ENCODE measurements around the gene KSR2. TPM values are rescaled to one million over a fixed set of nuclear protein-coding genes. Genes with fewer than 3 reads are reported as not detected.

Gene KSR2
- total and polyA plus RNA-seq, 9 donors, result under 0.01 to 0.15 (median 0.08) TPM; not detected in 4

- no peaks in the 10 kb centered on the region for H3K9me3 ChIP-seq
- H3K4me3 ChIP-seq, result no peak overlapping the region
- DNase-seq, result no peak
- intact Hi-C loops (cut with DNase I), result loop anchor here in 1 of 4 donors (10.0 kb wide), 1 partner anchor 1291 kb away; no protein-coding TSS in a partner anchor
- H3K27ac ChIP-seq, result no peak overlapping the region
- H3K27me3 ChIP-seq, result no peaks in the 10 kb centered on the region
- TF ChIP-seq POLR2A (IDR thresholded peaks at IDR 0.05), result no peak
- no peak for TF ChIP-seq EP300 (IDR thresholded peaks at IDR 0.05)
- no peak for TF ChIP-seq CTCF (IDR thresholded peaks at IDR 0.05)
- no peaks in the 10 kb centered on the region for H3K36me3 ChIP-seq
- peaks cover 6% of the 10 kb centered on the region for H3K4me1 ChIP-seq (ENCODE audit: insufficient read depth)
- WGBS, 3 donors, result 92 to 100% (median 97%) methylated on average over 2 of the region's 2 CpGs
These were observed 46.5 kb upstream of the KSR2 start for GRCh38 chr12:118015306-118015705.

GRCh38 chr12:118013283-118013682 is 44.5 kb upstream of the KSR2 start:
- Histone ChIP-seq H3K27ac (no peak overlapping the region), H3K27me3 (no peaks in the 10 kb centered on the region), H3K9me3 (no peaks in the 10 kb centered on the region), H3K4me1 (ENCODE audit: insufficient read depth) (peaks cover 6% of the 10 kb centered on the region), H3K4me3 (no peak overlapping the region), H3K36me3 (no peaks in the 10 kb centered on the region)
- WGBS, 3 donors, result 75 to 92% (median 81%) methylated on average over 3 of the region's 3 CpGs
- TF ChIP-seq CTCF (IDR thresholded peaks at IDR 0.05) (no peak), EP300 (IDR thresholded peaks at IDR 0.05) (no peak), POLR2A (IDR thresholded peaks at IDR 0.05) (no peak)
- no peak for DNase-seq
- intact Hi-C loops (cut with DNase I), result loop anchor here in 1 of 4 donors (10.0 kb wide), 1 partner anchor 1288 kb away; no protein-coding TSS in a partner anchor

GRCh38 chr12:118011961-118012360 is 43.2 kb upstream of the KSR2 start:
- Histone ChIP-seq H3K27me3 (no peaks in the 10 kb centered on the region), H3K27ac (no peak overlapping the region), H3K9me3 (no peaks in the 10 kb centered on the region), H3K36me3 (no peaks in the 10 kb centered on the region), H3K4me3 (no peak overlapping the region), H3K4me1 (ENCODE audit: insufficient read depth) (peaks cover under 1% of the 10 kb centered on the region)
- DNase-seq, result no peak
- TF ChIP-seq POLR2A (IDR thresholded peaks at IDR 0.05), result no peak
- no peak for TF ChIP-seq EP300 (IDR thresholded peaks at IDR 0.05)
- no peak for TF ChIP-seq CTCF (IDR thresholded peaks at IDR 0.05)
- WGBS, 3 donors, result 71 to 90% (median 88%) methylated on average over 3 of the region's 3 CpGs
- intact Hi-C loops (cut with DNase I), result loop anchor here in 1 of 4 donors (10.0 kb wide), 1 partner anchor 1287 kb away; no protein-coding TSS in a partner anchor

DNA sequence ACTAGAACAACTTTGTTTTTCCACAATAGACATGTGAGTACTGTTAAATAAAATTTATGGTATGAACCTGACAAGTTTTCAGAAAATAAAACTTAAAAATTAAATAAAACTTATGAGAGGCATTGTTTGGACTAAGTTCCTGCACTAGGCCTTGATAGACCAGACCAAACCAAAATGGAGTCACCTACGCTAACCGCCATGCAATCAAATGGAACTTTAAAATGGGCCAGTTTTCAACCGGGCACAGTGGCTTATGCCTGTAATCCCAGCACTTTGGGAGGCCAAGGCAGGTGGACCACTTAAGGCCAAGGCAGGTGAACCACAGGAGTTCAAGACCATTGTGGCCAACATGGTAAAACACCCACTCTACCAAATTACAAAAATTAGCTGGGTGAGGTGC is 42.6 kb upstream of the KSR2 start:
- no peak for DNase-seq
- Histone ChIP-seq H3K27ac (no peak overlapping the region), H3K27me3 (no peaks in the 10 kb centered on the region), H3K4me3 (no peak overlapping the region), H3K36me3 (no peaks in the 10 kb centered on the region), H3K9me3 (no peaks in the 10 kb centered on the region), H3K4me1 (ENCODE audit: insufficient read depth) (no peaks in the 10 kb centered on the region)
- TF ChIP-seq CTCF (IDR thresholded peaks at IDR 0.05) (no peak), EP300 (IDR thresholded peaks at IDR 0.05) (no peak), POLR2A (IDR thresholded peaks at IDR 0.05) (no peak)
- 96 to 98% (median 96%) methylated on average over 3 of the region's 3 CpGs for WGBS, 3 donors
- intact Hi-C loops (cut with DNase I), result loop anchor here in 1 of 4 donors (10.0 kb wide), 1 partner anchor 1287 kb away; no protein-coding TSS in a partner anchor

Data from ovary (tissue), 9 donors.